SK-N-MC (cell line): ENCODE data around the gene MNAT1.

Experiments used
- EZH2 ChIP-seq: fragments of 200-600 bp; sonication (generic); IDR thresholded peaks from one replicate; pipeline ENCODE4 v1.6.1; 2017; ENCODE audit warnings: antibody characterized with exemption
- POLR2AphosphoS5 ChIP-seq: IDR thresholded peaks from 2 replicates; pipeline ENCODE4 v1.6.1; 2012; ENCODE audit warnings: mild to moderate bottlenecking, low read depth, low read length, borderline replicate concordance

- TF ChIP-seq POLR2AphosphoS5: no peak
- TF ChIP-seq EZH2: no peak
Observed at GRCh38 chr14:60760644-60761364, 26.2 kb downstream of the MNAT1 start.
